Left ventricle myocardium superior (tissue), 1 donor: ENCODE measurements around the gene SMCO4. TPM values are rescaled to one million over a fixed set of nuclear protein-coding genes. Genes with fewer than 3 reads are reported as not detected.
"Not testable (repeated sequence)": the region's sequence is repeated elsewhere in the genome, so short reads cannot be mapped to it uniquely, and the experiment has no call there.

Experiments
- ATAC-seq: fragments of 200-7000 bp; cut with Tn5 transposase; one replicate; pipeline ENCODE4 v1.9.1; 2020; ENCODE audit warnings: mild to moderate bottlenecking, moderate library complexity
- DNase-seq: peaks from one replicate; pipeline ENCODE4 v3.0.0-alpha.2; 2020
- intact Hi-C: fragments of 100-400 bp; cut with micrococcal nuclease; formaldehyde crosslinking; loops from one replicate; pipeline ENCODE4 v1.11.0; 2022
- total RNA-seq: library from RNA; stranded (reverse); fragmentation: NEBNext Ultra II Directional; extraction: Animal tissue kit (Norgen Biotek cat#: 25700); gene quantifications from one replicate; pipeline ENCODE4 v1.2.1, GENCODE V29; 2021
- donor health status: DM: no; HTN: yes; CAD: no; lungs with severe emphysema.

Gene SMCO4
- total RNA-seq, 1 donor from 2014 or later = 50.7 TPM

GRCh38 chr11:93535578-93535977 lies 7.6 kb downstream of the SMCO4 start:
- ATAC-seq, DNase-seq: not testable (repeated sequence)
- intact Hi-C loops = loop anchor here (5.0 kb wide), 1 partner anchor 298 kb away; no protein-coding TSS in a partner anchor

DNA sequence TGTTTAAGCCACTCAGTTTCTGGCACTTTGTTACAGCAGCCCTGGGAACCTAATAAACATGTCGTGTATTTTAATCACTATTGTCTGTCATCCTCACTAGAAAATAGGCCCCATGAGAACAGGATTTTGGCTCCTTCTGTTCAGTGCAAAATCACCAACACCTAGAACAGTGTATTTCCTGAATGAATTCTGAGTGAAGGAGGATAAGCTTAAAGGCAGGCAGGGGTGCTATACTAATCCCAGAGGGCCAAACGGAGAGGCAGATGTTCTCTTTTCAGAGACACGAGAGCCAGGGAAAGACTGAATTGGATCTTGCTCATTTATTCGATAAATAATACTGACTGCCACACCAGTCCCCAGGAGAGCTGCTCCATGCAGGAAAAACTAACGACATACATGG lies 10.4 kb downstream of the SMCO4 start:
- ATAC-seq (no peak), DNase-seq (no peak)
- intact Hi-C loops = no loop called here

GRCh38 chr11:93532281-93532789 lies 10.9 kb downstream of the SMCO4 start:
- ATAC-seq (no peak), DNase-seq (no peak)
- intact Hi-C loops = no loop called here

DNA sequence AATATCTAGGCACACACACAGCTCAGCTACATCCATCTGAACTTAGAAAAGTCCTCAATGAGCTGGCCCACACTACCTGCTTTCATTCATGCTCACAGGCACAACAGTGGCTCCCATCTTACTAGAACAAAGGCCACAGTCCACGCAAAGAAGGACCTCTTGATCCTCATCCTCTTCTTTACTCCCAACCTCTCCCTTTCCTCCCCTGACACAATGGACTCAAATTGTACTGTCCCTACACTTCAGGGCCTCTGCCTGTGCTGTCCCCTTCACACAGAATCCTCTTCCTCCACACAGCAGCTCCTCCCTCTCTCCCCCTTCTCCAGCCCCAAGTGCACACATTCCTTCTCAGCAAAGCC lies 12.7 kb downstream of the SMCO4 start:
- intact Hi-C loops = no loop called here
- ATAC-seq (no peak), DNase-seq (no peak)

DNA sequence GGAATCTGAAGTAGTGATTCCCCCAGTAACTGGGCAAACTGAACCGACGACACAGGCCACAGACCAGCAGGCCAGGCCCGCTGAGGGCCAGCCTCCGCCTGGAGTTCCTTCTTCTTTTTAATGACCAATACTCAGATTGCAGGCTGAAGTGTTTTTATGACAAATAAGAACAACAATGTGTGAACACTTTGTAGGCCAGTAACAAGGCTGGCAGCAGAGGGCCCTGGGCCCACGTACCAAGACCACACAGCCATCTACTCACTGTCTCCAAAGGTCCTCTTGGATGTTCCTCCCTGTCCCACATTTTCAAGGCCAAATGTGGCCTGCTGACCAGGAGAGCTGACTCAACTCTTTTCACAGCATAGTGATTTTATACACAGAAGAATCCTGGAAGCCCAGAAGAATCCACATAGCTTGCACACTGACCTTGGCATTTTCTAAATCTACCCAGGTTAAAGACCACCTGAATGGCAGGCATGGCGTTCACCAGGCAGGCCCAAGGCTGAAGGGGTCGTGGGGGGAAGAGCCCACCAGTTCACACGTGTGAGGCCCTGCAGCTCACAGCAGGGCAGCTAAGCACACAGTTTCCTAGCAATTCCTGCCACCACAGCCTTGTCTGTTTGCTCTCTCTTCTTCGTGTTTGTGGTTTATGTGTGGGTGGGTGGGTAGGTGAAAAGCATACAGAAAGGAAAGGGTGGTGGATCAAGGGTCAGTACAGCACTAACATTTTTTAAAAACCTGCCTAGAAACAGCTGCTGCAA lies 13.3 kb downstream of the SMCO4 start:
- peak; percentile 51 for DNase-seq
- peak; percentile 13 for ATAC-seq
- intact Hi-C loops = no loop called here

- DNase-seq (no peak), ATAC-seq (peak; percentile 69)
- intact Hi-C loops = no loop called here
Observed at GRCh38 chr11:93528757-93529645, 14.2 kb downstream of the SMCO4 start.

DNA sequence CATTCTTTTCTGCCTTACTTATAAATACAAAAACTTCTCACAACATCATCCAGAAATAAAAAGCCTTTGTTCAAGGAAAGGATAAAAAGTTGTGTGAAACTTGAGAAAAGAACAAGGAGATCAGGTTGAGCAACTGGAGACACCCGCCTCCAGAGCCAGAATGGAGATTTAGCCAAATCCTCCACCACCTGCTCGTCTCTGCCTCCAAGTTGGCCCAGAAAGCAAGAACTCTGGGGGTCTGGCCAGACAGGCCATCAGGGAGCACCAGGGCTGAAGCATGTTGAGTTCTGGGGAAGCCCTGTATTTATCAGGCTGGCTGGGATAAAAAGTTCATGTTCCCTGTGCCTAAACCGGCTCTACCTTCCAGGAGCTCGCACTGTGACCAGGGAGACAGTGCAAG lies 14.9 kb downstream of the SMCO4 start:
- ATAC-seq (peak; percentile 70), DNase-seq (peak; percentile 68)
- intact Hi-C loops = no loop called here

DNA sequence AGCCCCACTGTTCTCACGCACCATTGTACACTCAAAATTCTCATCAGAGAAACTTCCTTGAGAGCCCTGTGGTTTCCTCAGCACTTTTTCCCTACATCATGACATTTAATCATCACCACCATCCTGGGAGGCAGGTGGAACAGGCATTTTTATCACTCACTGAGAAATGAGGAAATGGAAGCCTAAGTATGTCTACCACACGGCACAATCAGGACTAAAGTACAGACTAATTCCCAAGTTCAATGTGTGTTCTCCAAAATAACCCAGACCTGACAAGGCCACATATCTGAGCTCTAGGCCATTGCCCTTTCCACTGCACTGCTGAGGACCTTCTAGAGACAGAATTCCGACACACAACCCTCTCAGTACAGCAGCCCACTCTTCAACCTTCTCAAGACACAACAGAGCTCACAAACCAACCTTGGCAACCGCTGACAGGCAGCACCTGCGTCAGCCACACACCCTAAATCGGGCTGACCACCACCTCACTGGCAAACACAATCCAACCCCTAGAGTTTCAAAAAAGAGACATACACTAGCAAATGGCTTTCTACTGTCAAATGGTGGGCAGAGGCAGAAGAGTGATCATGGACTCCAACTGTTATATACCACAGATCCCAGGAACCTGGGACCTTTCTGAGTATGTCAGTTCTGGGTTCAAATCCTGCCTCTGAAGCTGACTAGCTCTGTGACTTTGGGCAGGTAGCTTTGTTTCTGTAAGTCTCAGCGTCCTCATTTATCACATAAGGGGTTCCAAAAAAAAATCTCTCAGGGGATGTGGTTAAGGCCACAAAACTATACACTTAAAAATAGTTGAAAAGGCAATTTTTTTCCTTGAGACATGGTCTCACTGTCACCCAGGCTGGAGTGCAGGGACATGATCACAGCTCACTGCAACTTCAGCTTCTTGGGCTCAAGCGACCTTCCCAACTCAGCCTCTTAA lies 16.3 kb downstream of the SMCO4 start:
- intact Hi-C loops = no loop called here
- DNase-seq (no peak), ATAC-seq (no peak)

DNA sequence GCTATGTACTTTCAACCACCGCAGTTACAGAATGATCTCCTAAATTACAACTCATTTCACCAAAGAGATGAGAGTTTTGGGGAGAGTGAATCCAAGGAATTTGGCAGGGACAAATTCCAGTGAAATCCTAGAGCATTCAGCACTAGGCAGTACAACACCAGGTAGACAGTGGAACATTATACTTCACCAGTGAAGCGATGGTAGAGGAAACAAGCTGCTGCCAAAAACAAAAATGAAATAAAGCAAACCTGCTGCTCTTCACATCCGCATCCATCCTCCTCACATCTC lies 16.9 kb downstream of the SMCO4 start:
- intact Hi-C loops = no loop called here
- no peak for DNase-seq
- no peak for ATAC-seq

GRCh38 chr11:93525601-93526345 lies 17.4 kb downstream of the SMCO4 start:
- ATAC-seq (peak; percentile 67), DNase-seq (peak; percentile 45)
- intact Hi-C loops = no loop called here

DNA sequence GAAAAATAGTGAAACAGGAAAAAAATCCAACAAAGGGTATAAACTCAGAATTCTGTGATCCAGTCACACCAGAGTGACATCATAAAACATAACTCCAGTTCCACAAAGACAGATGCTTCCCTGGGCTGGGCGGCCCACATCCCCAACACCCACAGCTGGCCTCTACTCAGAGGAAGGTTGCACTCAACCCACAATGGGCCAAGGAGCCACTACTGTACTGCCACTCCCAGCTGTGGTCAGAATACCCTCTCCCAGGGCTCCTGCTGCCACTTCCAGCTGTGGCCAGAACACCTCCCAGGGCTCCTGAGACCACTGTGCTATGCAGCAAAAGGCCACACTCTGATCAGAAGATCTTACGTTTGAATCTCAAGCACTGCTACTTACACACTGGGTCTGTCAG lies 18.3 kb downstream of the SMCO4 start:
- no peak for DNase-seq
- ATAC-seq = no peak
- intact Hi-C loops = no loop called here

DNA sequence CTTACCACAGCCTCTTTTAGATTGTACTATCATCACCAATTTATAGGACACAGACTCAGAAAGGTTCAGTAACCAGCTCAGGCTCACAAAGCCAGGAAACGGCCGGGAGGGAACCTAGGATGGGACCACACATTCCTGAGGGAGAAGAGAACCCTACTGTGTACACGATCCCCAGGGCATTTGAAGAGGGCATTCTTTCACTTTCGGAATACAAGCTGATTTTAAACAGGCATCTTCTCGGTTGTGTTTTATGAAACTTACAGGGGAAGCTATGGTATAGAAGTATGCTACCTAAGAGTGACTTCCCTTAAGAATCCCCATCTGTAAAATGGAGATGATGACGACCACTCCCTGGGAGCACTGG lies 19.0 kb downstream of the SMCO4 start:
- intact Hi-C loops = no loop called here
- DNase-seq = no peak
- no peak for ATAC-seq

GRCh38 chr11:93520726-93521509 lies 22.3 kb downstream of the SMCO4 start:
- ATAC-seq = no peak

DNA sequence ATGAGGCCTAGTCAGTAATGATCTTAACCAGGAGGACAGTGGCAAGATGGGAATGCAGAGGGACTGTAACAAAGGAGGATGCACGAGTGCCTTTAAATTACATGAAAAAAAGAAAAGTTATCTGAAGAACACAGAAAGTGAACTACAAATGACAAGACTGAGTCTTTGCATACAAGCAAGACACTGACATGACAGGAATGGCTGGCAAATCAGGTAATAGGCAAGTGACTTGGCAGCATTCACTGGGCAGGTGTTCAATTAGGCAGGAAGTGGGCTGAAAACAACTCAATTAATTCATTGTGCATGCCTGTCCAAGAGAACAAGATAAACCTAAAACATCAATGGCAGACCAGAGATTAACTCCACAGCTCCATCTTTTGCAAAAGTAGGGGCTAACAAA lies 24.0 kb downstream of the SMCO4 start:
- intact Hi-C loops = no loop called here
- DNase-seq = no peak
- no peak for ATAC-seq

More at GRCh38 chr11:93520726-93521509, 22.3 kb downstream of the SMCO4 start:
- no peak for DNase-seq
- intact Hi-C loops = no loop called here

- intact Hi-C loops = no loop called here
- ATAC-seq = no peak
- DNase-seq = no peak
Observed at GRCh38 chr11:93518081-93518480, 25.1 kb downstream of the SMCO4 start.

- ATAC-seq (no peak), DNase-seq (no peak)
- intact Hi-C loops = no loop called here
Observed at GRCh38 chr11:93517611-93518010, 25.6 kb downstream of the SMCO4 start.

DNA sequence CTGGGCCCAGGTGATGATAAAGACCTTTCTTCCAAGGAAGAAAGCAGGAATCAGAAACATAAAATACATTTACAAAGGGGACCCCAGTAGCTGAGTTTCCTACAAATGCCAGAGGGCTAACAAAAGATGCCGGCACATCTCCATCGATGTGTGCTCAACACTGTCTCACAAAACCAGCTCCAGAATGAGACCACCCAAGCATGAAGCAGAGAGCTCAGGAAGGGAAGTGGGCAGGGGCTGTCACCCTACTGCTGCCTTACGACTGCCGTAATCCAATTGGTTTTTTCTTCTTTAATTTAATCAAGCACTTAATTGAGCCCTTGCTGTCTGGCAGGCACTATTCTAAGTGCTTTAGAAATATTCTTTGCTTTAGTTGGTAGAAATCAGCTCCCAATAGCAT lies 26.1 kb downstream of the SMCO4 start:
- no peak for ATAC-seq
- intact Hi-C loops = no loop called here

GRCh38 chr11:93515441-93516025 lies 27.7 kb downstream of the SMCO4 start:
- DNase-seq = no peak
- intact Hi-C loops = no loop called here
- ATAC-seq = peak; percentile 30

More for the DNA sequence above, 26.1 kb downstream of the SMCO4 start:
- no peak for DNase-seq
